Measurements from ENCODE around the gene TTC21A. TPM values are rescaled to one million over a fixed set of nuclear protein-coding genes. Genes with fewer than 3 reads are reported as not detected.
A peak's percentile ranks its signal among the peaks of the same experiment; 100 is the strongest.

TTC21A gene
- total and polyA plus RNA-seq, 2 of the 13 experiments (the other 11 are each of a cell fraction or from before 2014, with no cell fraction given): 0.31 to 1.5 TPM

DNA sequence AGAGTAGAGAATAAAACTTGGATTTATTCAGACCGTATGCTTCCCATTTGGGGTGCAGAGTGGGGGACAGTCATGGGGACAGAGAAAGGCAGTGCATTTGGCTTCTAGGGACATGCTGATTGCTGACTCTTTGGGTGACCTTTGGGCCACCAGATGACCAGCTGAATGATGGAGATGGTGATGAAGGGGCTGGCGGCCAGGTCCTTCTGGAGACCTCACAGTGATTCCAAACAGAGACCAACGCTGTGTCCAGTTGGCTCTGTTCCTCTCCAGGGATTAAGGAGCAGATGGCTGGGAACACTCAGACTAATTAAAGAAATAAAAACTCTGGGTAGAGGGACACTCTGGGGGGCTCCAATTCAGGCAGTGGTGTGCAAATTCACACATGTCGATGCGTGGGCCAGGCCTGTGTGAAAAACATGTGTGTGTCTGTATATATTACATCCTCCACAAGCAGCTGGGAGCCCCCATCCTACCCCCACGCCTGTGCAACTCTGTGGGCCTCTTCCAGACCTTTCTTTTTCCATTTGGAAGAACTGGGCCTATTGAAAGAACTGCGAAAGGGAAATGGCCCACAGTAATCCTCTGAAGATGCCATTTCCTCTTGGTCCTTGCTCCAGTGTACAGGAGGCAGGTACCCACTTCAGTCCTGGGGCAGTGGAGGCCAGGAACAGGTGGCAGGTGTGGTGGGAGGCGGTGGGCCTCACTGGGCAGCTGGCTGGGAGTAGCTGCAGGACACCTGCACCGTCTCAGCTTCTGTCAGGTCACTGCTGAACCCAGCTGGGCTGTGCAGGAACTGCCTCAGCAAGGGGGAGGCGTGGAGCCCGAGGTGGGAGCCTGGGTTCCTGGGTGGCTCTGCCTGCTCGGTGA, 76.0 kb downstream of the TTC21A start:
- ChIA-PET CTCF (ENCODE audit: low intra/inter-chr PET ratio, low total read pairs) (no interaction called here), POLR2A (no interaction called here)
- no peak overlapping the region for H2AFZ ChIP-seq (ENCODE audit: low read length)
- TF ChIP-seq NR2C2 (CRISPR knock-in tag; IDR thresholded peaks at IDR 0.05; ENCODE audit: borderline replicate concordance) (no peak), RAD21 (CRISPR knock-in tag; IDR thresholded peaks at IDR 0.05) (no peak), RCOR2 (CRISPR knock-in tag; IDR thresholded peaks at IDR 0.05) (no peak), STAG1 (CRISPR knock-in tag; IDR thresholded peaks at IDR 0.05) (peak; percentile 47)
- TF ChIP-seq, protein P1, sequence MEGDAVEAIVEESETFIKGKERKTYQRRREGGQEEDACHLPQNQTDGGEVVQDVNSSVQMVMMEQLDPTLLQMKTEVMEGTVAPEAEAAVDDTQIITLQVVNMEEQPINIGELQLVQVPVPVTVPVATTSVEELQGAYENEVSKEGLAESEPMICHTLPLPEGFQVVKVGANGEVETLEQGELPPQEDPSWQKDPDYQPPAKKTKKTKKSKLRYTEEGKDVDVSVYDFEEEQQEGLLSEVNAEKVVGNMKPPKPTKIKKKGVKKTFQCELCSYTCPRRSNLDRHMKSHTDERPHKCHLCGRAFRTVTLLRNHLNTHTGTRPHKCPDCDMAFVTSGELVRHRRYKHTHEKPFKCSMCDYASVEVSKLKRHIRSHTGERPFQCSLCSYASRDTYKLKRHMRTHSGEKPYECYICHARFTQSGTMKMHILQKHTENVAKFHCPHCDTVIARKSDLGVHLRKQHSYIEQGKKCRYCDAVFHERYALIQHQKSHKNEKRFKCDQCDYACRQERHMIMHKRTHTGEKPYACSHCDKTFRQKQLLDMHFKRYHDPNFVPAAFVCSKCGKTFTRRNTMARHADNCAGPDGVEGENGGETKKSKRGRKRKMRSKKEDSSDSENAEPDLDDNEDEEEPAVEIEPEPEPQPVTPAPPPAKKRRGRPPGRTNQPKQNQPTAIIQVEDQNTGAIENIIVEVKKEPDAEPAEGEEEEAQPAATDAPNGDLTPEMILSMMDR (CRISPR knock-in tag; IDR thresholded peaks at IDR 0.05): peak; percentile 52
- no peak for FAIRE-seq
- H3K27me3 ChIP-seq (ENCODE audit: control insufficient read depth in 1 of 2, insufficient read depth in 2 of 2, low read length in 2 of 2): peaks cover 4 to 45% of the 10 kb centered on the region in 2 experiments; a peak in 4 of 5 replicates
- BruUV-seq (replicated peaks): no TSS peak
- no peak overlapping the region for H3K27ac ChIP-seq (ENCODE audit: extremely low read length, insufficient read depth, low read length)
- intact Hi-C loops (cut with micrococcal nuclease; ENCODE audit: unreplicated experiment): no loop called here
- H3K4me1 ChIP-seq (ENCODE audit: insufficient read depth, low read length): peaks cover 28% of the 10 kb centered on the region
- no peaks in the 10 kb centered on the region for H3K9me3 ChIP-seq (ENCODE audit: low read length)
- WGBS (ENCODE audit: low lambda C conversion rate): 78% methylated on average over 6 of the region's 12 CpGs
- H3K4me3 ChIP-seq (replicated peaks in 1 of 3; ENCODE audit: insufficient read depth in 1 of 3, low read depth in 2 of 3, low read length in 3 of 3): no peak overlapping the region
- H3K79me2 ChIP-seq (ENCODE audit: insufficient read depth, low read length): no peaks in the 10 kb centered on the region
- ATAC-seq: peak; percentile 26
- H4K20me1 ChIP-seq (ENCODE audit: insufficient read depth, low read length): no peaks in the 10 kb centered on the region
- no peaks in the 10 kb centered on the region for H3K36me3 ChIP-seq (replicated peaks in 1 of 2; ENCODE audit: control insufficient read depth in 1 of 2, insufficient read depth in 2 of 2, low read length in 2 of 2)
- DNase-seq (ENCODE audit: low spot score): no peak
- no peak overlapping the region for H3K4me2 ChIP-seq (ENCODE audit: low read depth, low read length)
- in situ Hi-C loops (cut with HindIII; ENCODE audit: extremely low pct_ligation_motif_present, low pct_unique_long_range_greater_than_20kb): loop anchor here (10.0 kb wide), 1 partner anchor 201 kb away; the partner anchor contains the start of gene SLC25A38
- H3K9ac ChIP-seq (ENCODE audit: insufficient read depth, low read depth, low read length): no peak overlapping the region

Data from HepG2 (cell line).